Left kidney (tissue), 2 donors: Measurements from ENCODE around the gene ADAM23. TPM values are rescaled to one million over a fixed set of nuclear protein-coding genes. Genes with fewer than 3 reads are reported as not detected.

Experiments used
- DNase-seq: peaks from one replicate; pipeline ENCODE4 v3.0.0-alpha.2; 2013
- polyA plus RNA-seq: library from polyadenylated mRNA; unstranded; fragments of 120-200 nt; gene quantifications from one replicate; pipeline ENCODE4 v1.2.1, GENCODE V29; 2013; ENCODE audit not compliant: insufficient read length

ADAM23 gene
- polyA plus RNA-seq, 1 donor, result 6.9 TPM

- DNase-seq, result peak; percentile 77
Measured at GRCh38 chr2:206642075-206643025, 199.0 kb downstream of the ADAM23 start, which contains the start of gene FAM237A. Gene FAM237A, plus strand, starts transcription at chr2:206642487. Its CDS starts 1,750 bp downstream, at chr2:206644237.

- DNase-seq, result no peak
Measured at GRCh38 chr2:206647985-206648384, 204.7 kb downstream of the ADAM23 start.

- no peak for DNase-seq
Measured at GRCh38 chr2:206657087-206657486, 213.8 kb downstream of the ADAM23 start.

GRCh38 chr2:206665251-206665650 is 221.9 kb downstream of the ADAM23 start:
- no peak for DNase-seq

Other genes starting within 250 kb of the ADAM23 start
- 14.3 TPM for gene ZDBF2, start 168.9 kb upstream of the ADAM23 start, polyA plus RNA-seq
- not detected for gene FAM237A, start 199.0 kb downstream of the ADAM23 start, polyA plus RNA-seq